Kidney (tissue), 14 donors: ENCODE data around the gene AOPEP. TPM values are rescaled to one million over a fixed set of nuclear protein-coding genes. Genes with fewer than 3 reads are reported as not detected.

Source experiments
- DNase-seq, 5 donors: peaks; one replicate each; pipeline ENCODE4 v3.0.0-alpha.2; 2013 to 2020
- FAIRE-seq: peaks from 2 replicates; lab custom pipeline; 2012; peaks lifted over from hg19 to GRCh38; lab: Jason Lieb, UNC
- H3K27ac ChIP-seq, 2 donors: one replicate each; pipeline ENCODE4 v1.7.0; 2013; ENCODE audit warnings: low read depth in 2 of 2, low read length in 2 of 2, inconsistent platforms in 1 of 2
- H3K27me3 ChIP-seq: one replicate; pipeline ENCODE4 v1.7.1; 2013; ENCODE audit warnings: low read length, inconsistent platforms; ENCODE audit not compliant: control insufficient read depth, insufficient read depth
- H3K36me3 ChIP-seq, 3 donors: one replicate each; pipeline versions ENCODE4 v1.7.0 to v1.7.1; 2013; ENCODE audit warnings: low read length in 3 of 3, control low read depth in 1 of 3, inconsistent platforms in 1 of 3; ENCODE audit not compliant: insufficient read depth in 3 of 3, control insufficient read depth in 2 of 3
- H3K4me1 ChIP-seq, 3 donors: one replicate each; pipeline versions ENCODE4 v1.7.0 to v1.7.1; 2013; ENCODE audit warnings: low read length in 3 of 3, inconsistent platforms in 1 of 3, low read depth in 1 of 3; ENCODE audit not compliant: control insufficient read depth in 2 of 3, insufficient read depth in 2 of 3
- H3K4me3 ChIP-seq, 3 donors: one replicate each; pipeline versions ENCODE4 v1.7.0 to v1.8.1; 2013; ENCODE audit warnings: low read length in 3 of 3, control low read depth in 1 of 3, inconsistent platforms in 1 of 3
- H3K9ac ChIP-seq, 3 donors: one replicate each; pipeline versions ENCODE4 v1.7.0 to v1.7.1; 2013; ENCODE audit warnings: low read length in 3 of 3, control low read depth in 1 of 3, inconsistent platforms in 1 of 3
- H3K9me3 ChIP-seq, 3 donors: one replicate each; pipeline versions ENCODE4 v1.7.0 to v1.7.1; 2013; ENCODE audit warnings: low read length in 3 of 3, control low read depth in 1 of 3, inconsistent platforms in 1 of 3; ENCODE audit not compliant: control insufficient read depth in 2 of 3, insufficient read depth in 1 of 3
- CTCF ChIP-seq: IDR thresholded peaks from 3 replicates; pipeline ENCODE4 v1.5.1; 2012; ENCODE audit warnings: mild to moderate bottlenecking, moderate library complexity, borderline replicate concordance; ENCODE audit not compliant: insufficient read depth; ENCODE audit errors: extremely low read depth
- intact Hi-C: fragments of 100-400 bp; cut with DNase I; formaldehyde crosslinking; loops from one replicate; pipeline ENCODE4 v1.11.1; 2022
- polyA plus RNA-seq: library from polyadenylated mRNA; stranded (reverse); fragments of 350-450 nt; fragmentation: Illumina TruSeq; extraction: RNeasy Lipid Tissue Mini Kit (QIAGEN cat#74804); gene quantifications from one replicate; pipeline ENCODE4 v1.2.3, GENCODE V29; 2014; ENCODE audit warnings: low read depth, low replicate concordance; ENCODE audit not compliant: insufficient read depth
- total RNA-seq: library from RNA; stranded (reverse); fragmentation: NEBNext Ultra II Directional; extraction: Animal tissue kit (Norgen Biotek cat#: 25700); gene quantifications from one replicate; pipeline ENCODE4 v1.2.1, GENCODE V29; 2021
- donor health status: control.
- donor health status: control.
- donor health status: control.
- donor health status: control.
- donor health status: control.
- donor health status: DM: yes; HTN: yes; CAD: no.
- donor health status: Normal renal cell carcinoma (clear cell type).

Gene AOPEP
- total and polyA plus RNA-seq, 2 donors from 2014 or later = 52.2 to 119 TPM

GRCh38 chr9:95001720-95002119 is 275.2 kb downstream of the AOPEP start:
- no peak overlapping the region for H3K4me3 ChIP-seq
- H3K27me3 ChIP-seq = no peaks in the 10 kb centered on the region
- H3K36me3 ChIP-seq = no peaks in the 10 kb centered on the region
- no peak for DNase-seq
- intact Hi-C loops = no loop called here
- no peak overlapping the region for H3K9ac ChIP-seq
- peak overlapping the region; percentile 82 to 96 for H3K27ac ChIP-seq
- no peak for TF ChIP-seq CTCF
- no peak for FAIRE-seq
- peaks cover 3 to 13% (median 4%) of the 10 kb centered on the region in 3 donors for H3K4me1 ChIP-seq
- no peaks in the 10 kb centered on the region for H3K9me3 ChIP-seq

- no peaks in the 10 kb centered on the region for H3K36me3 ChIP-seq
- H3K27me3 ChIP-seq = no peaks in the 10 kb centered on the region
- H3K9me3 ChIP-seq = no peaks in the 10 kb centered on the region
- intact Hi-C loops = no loop called here
- peak; percentile 11 for FAIRE-seq
- peak overlapping the region; percentile 97 to 98 for H3K27ac ChIP-seq
- peaks cover 3 to 20% (median 7%) of the 10 kb centered on the region in 3 donors for H3K4me1 ChIP-seq
- TF ChIP-seq CTCF = no peak
- peak overlapping the region; percentile 47 to 70 (median 66) for H3K4me3 ChIP-seq
- peak overlapping the region; percentile 47 to 98 (median 95) for H3K9ac ChIP-seq
- peak; percentile 77 to 90 (median 87) for DNase-seq
These were observed 277.4 kb downstream of the AOPEP start for GRCh38 chr9:95003689-95004410.

- FAIRE-seq = no peak
- H3K4me1 ChIP-seq = peaks cover 3 to 24% (median 8%) of the 10 kb centered on the region in 3 donors
- intact Hi-C loops = no loop called here
These were observed 278.1 kb downstream of the AOPEP start for GRCh38 chr9:95004411-95005277.

More at GRCh38 chr9:95004411-95005277, 278.1 kb downstream of the AOPEP start:
- Histone ChIP-seq H3K9ac (peak overlapping the region; percentile 47 to 98 (median 95)), H3K36me3 (peaks cover 0 to 2% (median 0%) of the 10 kb centered on the region in 3 donors), H3K27ac (peak overlapping the region; percentile 98), H3K9me3 (no peaks in the 10 kb centered on the region), H3K27me3 (no peaks in the 10 kb centered on the region), H3K4me3 (peak overlapping the region; percentile 47 to 84 (median 66))
- TF ChIP-seq CTCF = no peak
- DNase-seq = peak in 3 of 5 donors; percentile 75 to 87 (median 76)
